Fibroblast of lung (primary cell): ENCODE measurements around the gene KLRG1. TPM values are rescaled to one million over a fixed set of nuclear protein-coding genes. Genes with fewer than 3 reads are reported as not detected.

ENCODE experiments used
- DNase-seq, 2 donors: peaks; one replicate each; pipeline versions ENCODE4 v3.0.0 to v3.0.0-alpha.2; 2010; ENCODE audit warnings: low read depth in 2 of 2
- H2AFZ ChIP-seq: 2 replicates; pipeline ENCODE4 v1.5.1; 2012; ENCODE audit warnings: low read length, control low read depth, inconsistent platforms
- H3K27ac ChIP-seq: 2 replicates; pipeline ENCODE4 v1.5.1; 2011; ENCODE audit warnings: low read length, control low read depth; ENCODE audit not compliant: insufficient read depth
- H3K27me3 ChIP-seq: 2 replicates; pipeline ENCODE4 v1.5.1; 2011; ENCODE audit warnings: mild to moderate bottlenecking, low read length; ENCODE audit not compliant: control insufficient read depth, insufficient read depth
- H3K36me3 ChIP-seq: 2 replicates; pipeline ENCODE4 v1.5.1; 2011; ENCODE audit warnings: low read length; ENCODE audit not compliant: control insufficient read depth, insufficient read depth
- H3K4me1 ChIP-seq: 2 replicates; pipeline ENCODE4 v1.5.1; 2011; ENCODE audit warnings: low read length; ENCODE audit not compliant: control insufficient read depth, insufficient read depth; ENCODE audit errors: extremely low read depth
- H3K4me2 ChIP-seq: 2 replicates; pipeline ENCODE4 v1.5.1; 2011; ENCODE audit warnings: low read length, control low read depth; ENCODE audit not compliant: insufficient read depth; ENCODE audit errors: extremely low read depth
- H3K4me3 ChIP-seq, 4 experiments: fragments of 200-600 bp in 1 of 4; sonication (generic) in 1 of 4; replicated peaks in 1 of 4; 2 replicates each; pipeline ENCODE4 v1.5.1; 2011 to 2016; ENCODE audit warnings: low read length in 4 of 4, low read depth in 3 of 4, mild to moderate bottlenecking in 3 of 4, control low read depth in 2 of 4, inconsistent platforms in 1 of 4, mixed read lengths in 1 of 4; ENCODE audit not compliant: insufficient read depth in 1 of 4; ENCODE audit errors: control extremely low read depth in 1 of 4
- H3K79me2 ChIP-seq: 2 replicates; pipeline ENCODE4 v1.5.1; 2012; ENCODE audit warnings: mild to moderate bottlenecking, low read length, inconsistent platforms; ENCODE audit not compliant: control insufficient read depth, insufficient read depth
- H3K9ac ChIP-seq: 2 replicates; pipeline ENCODE4 v1.5.1; 2011; ENCODE audit warnings: mild to moderate bottlenecking, low read length, control low read depth; ENCODE audit not compliant: insufficient read depth
- H3K9me3 ChIP-seq: 2 replicates; pipeline ENCODE4 v1.5.1; 2012; ENCODE audit warnings: low read depth, low read length; ENCODE audit not compliant: control insufficient read depth, insufficient read depth
- H4K20me1 ChIP-seq: 2 replicates; pipeline ENCODE4 v1.5.1; 2011; ENCODE audit warnings: low read length; ENCODE audit not compliant: control insufficient read depth, insufficient read depth; ENCODE audit errors: extremely low read depth
- CTCF ChIP-seq, 2 donors: IDR thresholded peaks in 1 of 2; conservative IDR thresholded peaks in 1 of 2; 1 replicate in 1 of 2; 2 replicates in 1 of 2; pipeline ENCODE4 v1.5.1; 2011 to 2012; ENCODE audit warnings: low read length in 2 of 2, control low read depth in 1 of 2, inconsistent platforms in 1 of 2, low read depth in 1 of 2, mild to moderate bottlenecking in 1 of 2
- EZH2 ChIP-seq: IDR thresholded peaks from 2 replicates; pipeline ENCODE4 v1.5.1; 2012; ENCODE audit warnings: low read length, control low read depth, mild to moderate bottlenecking; ENCODE audit errors: missing control alignments
- polyA plus RNA-seq, 2 donors: library from polyadenylated mRNA; depleted of rRNA in 1 of 2; stranded (reverse) in 1 of 2; unstranded in 1 of 2; fragments of >200 nt; gene quantifications; 2 replicates each; pipeline ENCODE4 v1.2.1, GENCODE V29; 2011 to 2012; ENCODE audit warnings: missing spikeins in 1 of 2
- total RNA-seq: library from RNA; depleted of rRNA; stranded (reverse); fragments of >200 nt; gene quantifications from 2 replicates; pipeline ENCODE4 v1.2.1, GENCODE V29; 2014

The KLRG1 gene
- total and polyA plus RNA-seq, 2 donors (not counting 1 experiment from before 2014, with no cell fraction given), result 1.0 to 1.8 TPM

- no peaks in the 10 kb centered on the region for H3K9me3 ChIP-seq
- H3K4me1 ChIP-seq, result no peaks in the 10 kb centered on the region
- no peaks in the 10 kb centered on the region for H3K27me3 ChIP-seq
- H4K20me1 ChIP-seq, result no peaks in the 10 kb centered on the region
- TF ChIP-seq CTCF (conservative IDR thresholded peaks at IDR 0.05 in 1 of 2, IDR thresholded peaks at IDR 0.05 in 1 of 2; ENCODE audit: low read depth in 1 of 2, low read length in 2 of 2), result no peak
- TF ChIP-seq EZH2, result no peak
- no peak overlapping the region for H2AFZ ChIP-seq
- H3K36me3 ChIP-seq, result no peaks in the 10 kb centered on the region
- H3K79me2 ChIP-seq, result no peaks in the 10 kb centered on the region
- H3K4me2 ChIP-seq, result no peak overlapping the region
- no peak overlapping the region for H3K27ac ChIP-seq
- no peak overlapping the region for H3K4me3 ChIP-seq
- no peak overlapping the region for H3K9ac ChIP-seq
- no peak for DNase-seq
Measured at GRCh38 chr12:9040484-9041186, 51.3 kb downstream of the KLRG1 start.

- H3K4me2 ChIP-seq, result no peak overlapping the region
- DNase-seq, result peak; percentile 20 to 43
- H3K9me3 ChIP-seq, result no peaks in the 10 kb centered on the region
- H3K36me3 ChIP-seq, result no peaks in the 10 kb centered on the region
- H3K27ac ChIP-seq, result no peak overlapping the region
- H3K4me1 ChIP-seq, result no peaks in the 10 kb centered on the region
- no peaks in the 10 kb centered on the region for H3K27me3 ChIP-seq
- no peak overlapping the region for H2AFZ ChIP-seq
- H3K9ac ChIP-seq, result no peak overlapping the region
- H3K79me2 ChIP-seq, result no peaks in the 10 kb centered on the region
- H3K4me3 ChIP-seq, result no peak overlapping the region
- TF ChIP-seq CTCF (conservative IDR thresholded peaks at IDR 0.05 in 1 of 2, IDR thresholded peaks at IDR 0.05 in 1 of 2; ENCODE audit: low read depth in 1 of 2, low read length in 2 of 2) (no peak), EZH2 (no peak)
- no peaks in the 10 kb centered on the region for H4K20me1 ChIP-seq
Measured at GRCh38 chr12:9041321-9041720, 52.0 kb downstream of the KLRG1 start.

GRCh38 chr12:9043766-9044165 is 54.4 kb downstream of the KLRG1 start:
- TF ChIP-seq EZH2, result no peak
- TF ChIP-seq CTCF (conservative IDR thresholded peaks at IDR 0.05 in 1 of 2, IDR thresholded peaks at IDR 0.05 in 1 of 2; ENCODE audit: low read depth in 1 of 2, low read length in 2 of 2), result no peak
- no peaks in the 10 kb centered on the region for H3K27me3 ChIP-seq
- H3K4me2 ChIP-seq, result no peak overlapping the region
- H3K36me3 ChIP-seq, result no peaks in the 10 kb centered on the region
- H3K4me3 ChIP-seq, result no peak overlapping the region
- H3K9ac ChIP-seq, result no peak overlapping the region
- no peak overlapping the region for H2AFZ ChIP-seq
- H3K79me2 ChIP-seq, result no peaks in the 10 kb centered on the region
- H3K4me1 ChIP-seq, result no peaks in the 10 kb centered on the region
- H4K20me1 ChIP-seq, result no peaks in the 10 kb centered on the region
- no peaks in the 10 kb centered on the region for H3K9me3 ChIP-seq
- no peak overlapping the region for H3K27ac ChIP-seq
- DNase-seq, result no peak
